T-helper 2 cell treated with Interferon-gamma antibody and Interleukin-4, amounts not matched to agents 5 μg/mL and 100 μg/mL, for 36 hours (primary cell): ENCODE data around the gene MRPL45.

Experiments used
- DNase-seq: peaks from one replicate; pipeline ENCODE4 v3.0.0; 2021; ENCODE audit warnings: low spot score
- H3K27ac Mint-ChIP-seq: one replicate; pipeline ENCODE4 v1.8.0; 2021; ENCODE audit warnings: mild to moderate bottlenecking, mixed read lengths
- H3K27me3 Mint-ChIP-seq: one replicate; pipeline ENCODE4 v1.8.0; 2021; ENCODE audit warnings: low read depth, mixed read lengths
- H3K36me3 Mint-ChIP-seq: one replicate; pipeline ENCODE4 v1.8.0; 2021; ENCODE audit warnings: low read depth, mixed read lengths
- H3K4me1 Mint-ChIP-seq: one replicate; pipeline ENCODE4 v1.8.0; 2021; ENCODE audit warnings: low read depth, mixed read lengths
- H3K4me3 Mint-ChIP-seq: one replicate; pipeline ENCODE4 v1.8.0; 2022; ENCODE audit warnings: mild to moderate bottlenecking, moderate library complexity, mixed read lengths
- H3K9me3 Mint-ChIP-seq: one replicate; pipeline ENCODE4 v1.8.0; 2021; ENCODE audit warnings: mixed read lengths

The MRPL45 gene

GRCh38 chr17:38315497-38315896 lies 18.5 kb downstream of the MRPL45 start:
- Mint-ChIP-seq H3K36me3 (peaks cover 26% of the 10 kb centered on the region), H3K27me3 (no peaks in the 10 kb centered on the region)

GRCh38 chr17:38317081-38317480 lies 20.1 kb downstream of the MRPL45 start:
- no peaks in the 10 kb centered on the region for H3K9me3 Mint-ChIP-seq
- H3K27me3 Mint-ChIP-seq = no peaks in the 10 kb centered on the region
- H3K4me3 Mint-ChIP-seq = no peak overlapping the region
- no peak overlapping the region for H3K27ac Mint-ChIP-seq
- H3K36me3 Mint-ChIP-seq = peaks cover 33% of the 10 kb centered on the region
- DNase-seq = no peak
- H3K4me1 Mint-ChIP-seq = peaks cover 2% of the 10 kb centered on the region

More at GRCh38 chr17:38315497-38315896, 18.5 kb downstream of the MRPL45 start:
- Mint-ChIP-seq H3K4me3 (no peak overlapping the region), H3K4me1 (no peaks in the 10 kb centered on the region), H3K27ac (no peak overlapping the region), H3K9me3 (no peaks in the 10 kb centered on the region)
- DNase-seq = no peak

- no peak for DNase-seq
- Mint-ChIP-seq H3K27me3 (no peaks in the 10 kb centered on the region), H3K9me3 (no peaks in the 10 kb centered on the region), H3K4me3 (no peak overlapping the region), H3K4me1 (peaks cover 7% of the 10 kb centered on the region), H3K27ac (no peak overlapping the region), H3K36me3 (peaks cover 33% of the 10 kb centered on the region)
Measured at GRCh38 chr17:38320482-38320881, 23.5 kb downstream of the MRPL45 start.

GRCh38 chr17:38322156-38322779 lies 25.3 kb downstream of the MRPL45 start:
- no peak overlapping the region for H3K4me3 Mint-ChIP-seq
- peaks cover 25% of the 10 kb centered on the region for H3K36me3 Mint-ChIP-seq
- peaks cover 11% of the 10 kb centered on the region for H3K4me1 Mint-ChIP-seq
- peak; percentile 44 for DNase-seq
- H3K27me3 Mint-ChIP-seq = no peaks in the 10 kb centered on the region
- H3K9me3 Mint-ChIP-seq = no peaks in the 10 kb centered on the region
- H3K27ac Mint-ChIP-seq = no peak overlapping the region

- H3K27ac Mint-ChIP-seq = no peak overlapping the region
- no peaks in the 10 kb centered on the region for H3K27me3 Mint-ChIP-seq
- peaks cover 21% of the 10 kb centered on the region for H3K36me3 Mint-ChIP-seq
- no peak overlapping the region for H3K4me3 Mint-ChIP-seq
- peaks cover 11% of the 10 kb centered on the region for H3K4me1 Mint-ChIP-seq
- H3K9me3 Mint-ChIP-seq = no peaks in the 10 kb centered on the region
- no peak for DNase-seq
Measured at GRCh38 chr17:38322897-38323296, 25.9 kb downstream of the MRPL45 start.

- no peak for DNase-seq
- no peak overlapping the region for H3K4me3 Mint-ChIP-seq
- H3K27ac Mint-ChIP-seq = no peak overlapping the region
- H3K9me3 Mint-ChIP-seq = no peaks in the 10 kb centered on the region
- peaks cover 11% of the 10 kb centered on the region for H3K4me1 Mint-ChIP-seq
- H3K36me3 Mint-ChIP-seq = peaks cover 19% of the 10 kb centered on the region
- H3K27me3 Mint-ChIP-seq = no peaks in the 10 kb centered on the region
Measured at GRCh38 chr17:38324141-38324697, 27.3 kb downstream of the MRPL45 start.

GRCh38 chr17:38324772-38325171 lies 27.8 kb downstream of the MRPL45 start:
- H3K27ac Mint-ChIP-seq = no peak overlapping the region
- H3K9me3 Mint-ChIP-seq = no peaks in the 10 kb centered on the region
- H3K4me1 Mint-ChIP-seq = peaks cover 11% of the 10 kb centered on the region
- no peak overlapping the region for H3K4me3 Mint-ChIP-seq
- no peaks in the 10 kb centered on the region for H3K27me3 Mint-ChIP-seq
- no peak for DNase-seq
- peaks cover 15% of the 10 kb centered on the region for H3K36me3 Mint-ChIP-seq

- Mint-ChIP-seq H3K9me3 (no peaks in the 10 kb centered on the region), H3K4me3 (no peak overlapping the region), H3K27me3 (no peaks in the 10 kb centered on the region), H3K4me1 (peaks cover 11% of the 10 kb centered on the region), H3K36me3 (peaks cover 15% of the 10 kb centered on the region), H3K27ac (no peak overlapping the region)
- DNase-seq = no peak
Measured at GRCh38 chr17:38325221-38325851, 28.4 kb downstream of the MRPL45 start.

- Mint-ChIP-seq H3K9me3 (no peaks in the 10 kb centered on the region), H3K27ac (no peak overlapping the region), H3K27me3 (peaks cover 2% of the 10 kb centered on the region), H3K4me1 (peaks cover 9% of the 10 kb centered on the region), H3K36me3 (peaks cover 7% of the 10 kb centered on the region), H3K4me3 (no peak overlapping the region)
- no peak for DNase-seq
Measured at GRCh38 chr17:38326996-38327792, 30.2 kb downstream of the MRPL45 start.

GRCh38 chr17:38327936-38328335 lies 31.0 kb downstream of the MRPL45 start:
- H3K4me1 Mint-ChIP-seq = peaks cover 9% of the 10 kb centered on the region
- H3K27ac Mint-ChIP-seq = no peak overlapping the region
- peaks cover 3% of the 10 kb centered on the region for H3K36me3 Mint-ChIP-seq
- no peak overlapping the region for H3K4me3 Mint-ChIP-seq
- no peaks in the 10 kb centered on the region for H3K9me3 Mint-ChIP-seq
- peaks cover 2% of the 10 kb centered on the region for H3K27me3 Mint-ChIP-seq
- DNase-seq = no peak

GRCh38 chr17:38328620-38329019 lies 31.7 kb downstream of the MRPL45 start:
- no peak for DNase-seq
- H3K4me1 Mint-ChIP-seq = peaks cover 9% of the 10 kb centered on the region
- peaks cover 2% of the 10 kb centered on the region for H3K27me3 Mint-ChIP-seq
- H3K36me3 Mint-ChIP-seq = peaks cover 3% of the 10 kb centered on the region
- H3K27ac Mint-ChIP-seq = no peak overlapping the region
- H3K4me3 Mint-ChIP-seq = no peak overlapping the region
- H3K9me3 Mint-ChIP-seq = no peaks in the 10 kb centered on the region

GRCh38 chr17:38329284-38329683 lies 32.3 kb downstream of the MRPL45 start:
- Mint-ChIP-seq H3K4me1 (peaks cover 9% of the 10 kb centered on the region), H3K9me3 (no peaks in the 10 kb centered on the region), H3K36me3 (no peaks in the 10 kb centered on the region), H3K4me3 (no peak overlapping the region), H3K27me3 (peaks cover 2% of the 10 kb centered on the region), H3K27ac (no peak overlapping the region)
- DNase-seq = no peak

- Mint-ChIP-seq H3K36me3 (no peaks in the 10 kb centered on the region), H3K27me3 (peaks cover 2% of the 10 kb centered on the region), H3K4me1 (peaks cover 6% of the 10 kb centered on the region)
Measured at GRCh38 chr17:38329808-38330730, 33.1 kb downstream of the MRPL45 start.

More at GRCh38 chr17:38329808-38330730, 33.1 kb downstream of the MRPL45 start:
- DNase-seq = no peak
- Mint-ChIP-seq H3K27ac (no peak overlapping the region), H3K9me3 (no peaks in the 10 kb centered on the region), H3K4me3 (no peak overlapping the region)
